KMS-11 (cell line): Measurements from ENCODE around the gene SLC25A15.
A peak's percentile ranks its signal among the peaks of the same experiment; 100 is the strongest.
"Not testable (repeated sequence)": the region's sequence is repeated elsewhere in the genome, so short reads cannot be mapped to it uniquely, and the experiment has no call there.

Experiments
- H2AFZ ChIP-seq: fragments of 200-600 bp; sonication (generic); 2 replicates; pipeline ENCODE4 v1.6.1; 2016; ENCODE audit warnings: antibody characterized with exemption, mixed run types, low read depth
- H3K27ac ChIP-seq: fragments of 200-600 bp; sonication (generic); 2 replicates; pipeline ENCODE4 v1.6.1; 2016; ENCODE audit warnings: mild to moderate bottlenecking, mixed run types
- H3K27me3 ChIP-seq: fragments of 200-600 bp; sonication (generic); 2 replicates; pipeline ENCODE4 v1.6.1; 2017; ENCODE audit warnings: mild to moderate bottlenecking, low read depth, mixed run types, moderate library complexity; ENCODE audit not compliant: insufficient read depth
- H3K36me3 ChIP-seq: fragments of 200-600 bp; sonication (generic); 2 replicates; pipeline ENCODE4 v1.6.1; 2017; ENCODE audit warnings: mild to moderate bottlenecking, mixed run types; ENCODE audit not compliant: insufficient read depth
- H3K4me1 ChIP-seq: fragments of 200-600 bp; sonication (generic); 2 replicates; pipeline ENCODE4 v1.6.1; 2016; ENCODE audit warnings: mild to moderate bottlenecking, low read depth, mixed run types; ENCODE audit not compliant: poor library complexity, severe bottlenecking
- H3K4me2 ChIP-seq: fragments of 200-600 bp; sonication (generic); 2 replicates; pipeline ENCODE4 v1.7.0; 2016; ENCODE audit warnings: mild to moderate bottlenecking, mixed run types
- H3K4me3 ChIP-seq: fragments of 200-600 bp; sonication (generic); IDR thresholded peaks from 2 replicates; pipeline ENCODE4 v1.6.1; 2017; ENCODE audit warnings: low read depth, low read length, mixed read lengths; ENCODE audit not compliant: insufficient read depth
- H3K79me2 ChIP-seq: fragments of 200-600 bp; sonication (generic); 2 replicates; pipeline ENCODE4 v1.6.1; 2016; ENCODE audit warnings: low read depth, mixed run types; ENCODE audit not compliant: insufficient read depth
- H3K9ac ChIP-seq: fragments of 200-600 bp; sonication (generic); 2 replicates; pipeline ENCODE4 v1.6.1; 2016; ENCODE audit warnings: mild to moderate bottlenecking, mixed run types
- H4K20me1 ChIP-seq: fragments of 200-600 bp; sonication (generic); 2 replicates; pipeline ENCODE4 v1.6.1; 2016; ENCODE audit warnings: mild to moderate bottlenecking, mixed run types; ENCODE audit not compliant: insufficient read depth
- TF ChIP-seq, protein P1 (sequence below): fragments of 200-600 bp; sonication (generic); conservative IDR thresholded peaks from 2 replicates; pipeline ENCODE4 v1.6.1; 2017; ENCODE audit warnings: low read depth, mild to moderate bottlenecking, antibody characterized with exemption, low read length, moderate library complexity, mixed read lengths

Gene SLC25A15

DNA sequence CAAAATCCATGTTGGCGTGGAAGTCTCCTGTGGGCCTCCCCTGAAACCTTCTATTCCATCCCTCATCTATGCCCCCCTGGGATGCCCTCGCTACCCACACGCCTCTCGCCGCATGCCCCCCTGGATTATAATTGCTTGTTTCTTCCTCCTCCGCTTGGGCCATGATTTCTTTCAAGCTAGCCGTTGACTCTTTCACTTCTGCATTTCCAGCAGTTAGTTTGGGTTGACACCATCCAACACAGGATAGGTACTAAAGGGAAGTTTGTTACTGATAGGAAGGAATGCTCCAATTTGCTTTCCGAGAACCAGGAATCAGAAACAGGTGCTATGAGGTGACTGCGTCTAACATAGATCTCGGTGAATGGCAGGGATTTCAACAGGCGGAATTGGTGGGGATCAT is 7.7 kb upstream of the SLC25A15 start:
- Histone ChIP-seq H3K27ac (no peak overlapping the region), H2AFZ (no peak overlapping the region), H3K9ac (no peak overlapping the region), H3K36me3 (no peaks in the 10 kb centered on the region), H3K79me2 (no peaks in the 10 kb centered on the region), H3K4me1 (peaks cover 9% of the 10 kb centered on the region), H4K20me1 (no peaks in the 10 kb centered on the region), H3K27me3 (no peaks in the 10 kb centered on the region), H3K4me2 (no peak overlapping the region), H3K4me3 (no peak overlapping the region)
- TF ChIP-seq, protein P1, sequence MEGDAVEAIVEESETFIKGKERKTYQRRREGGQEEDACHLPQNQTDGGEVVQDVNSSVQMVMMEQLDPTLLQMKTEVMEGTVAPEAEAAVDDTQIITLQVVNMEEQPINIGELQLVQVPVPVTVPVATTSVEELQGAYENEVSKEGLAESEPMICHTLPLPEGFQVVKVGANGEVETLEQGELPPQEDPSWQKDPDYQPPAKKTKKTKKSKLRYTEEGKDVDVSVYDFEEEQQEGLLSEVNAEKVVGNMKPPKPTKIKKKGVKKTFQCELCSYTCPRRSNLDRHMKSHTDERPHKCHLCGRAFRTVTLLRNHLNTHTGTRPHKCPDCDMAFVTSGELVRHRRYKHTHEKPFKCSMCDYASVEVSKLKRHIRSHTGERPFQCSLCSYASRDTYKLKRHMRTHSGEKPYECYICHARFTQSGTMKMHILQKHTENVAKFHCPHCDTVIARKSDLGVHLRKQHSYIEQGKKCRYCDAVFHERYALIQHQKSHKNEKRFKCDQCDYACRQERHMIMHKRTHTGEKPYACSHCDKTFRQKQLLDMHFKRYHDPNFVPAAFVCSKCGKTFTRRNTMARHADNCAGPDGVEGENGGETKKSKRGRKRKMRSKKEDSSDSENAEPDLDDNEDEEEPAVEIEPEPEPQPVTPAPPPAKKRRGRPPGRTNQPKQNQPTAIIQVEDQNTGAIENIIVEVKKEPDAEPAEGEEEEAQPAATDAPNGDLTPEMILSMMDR = no peak

DNA sequence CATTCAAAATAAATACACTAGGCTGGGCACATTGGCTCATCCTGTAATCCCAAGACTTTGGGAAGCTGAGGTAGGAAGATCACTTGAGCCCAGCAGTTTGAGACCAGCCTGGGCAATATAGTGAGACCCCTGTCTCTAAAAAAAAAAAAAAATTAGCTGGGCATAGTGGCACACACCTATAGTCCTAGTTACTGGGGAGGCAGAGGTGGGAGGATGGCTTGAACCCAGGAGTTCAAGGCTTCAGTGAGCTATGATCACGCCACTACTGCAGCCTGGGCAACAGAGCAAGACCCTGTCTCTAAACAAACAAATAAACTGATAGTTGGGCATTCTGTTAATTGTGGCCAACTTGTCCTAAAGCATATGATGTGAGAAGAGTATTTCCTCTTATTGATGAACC is 6.4 kb upstream of the SLC25A15 start:
- H3K79me2 ChIP-seq, H3K4me3 ChIP-seq, H3K9ac ChIP-seq, H3K4me2 ChIP-seq, H3K27ac ChIP-seq, H3K27me3 ChIP-seq, H3K36me3 ChIP-seq, H3K4me1 ChIP-seq, H4K20me1 ChIP-seq, H2AFZ ChIP-seq: not testable (repeated sequence)

DNA sequence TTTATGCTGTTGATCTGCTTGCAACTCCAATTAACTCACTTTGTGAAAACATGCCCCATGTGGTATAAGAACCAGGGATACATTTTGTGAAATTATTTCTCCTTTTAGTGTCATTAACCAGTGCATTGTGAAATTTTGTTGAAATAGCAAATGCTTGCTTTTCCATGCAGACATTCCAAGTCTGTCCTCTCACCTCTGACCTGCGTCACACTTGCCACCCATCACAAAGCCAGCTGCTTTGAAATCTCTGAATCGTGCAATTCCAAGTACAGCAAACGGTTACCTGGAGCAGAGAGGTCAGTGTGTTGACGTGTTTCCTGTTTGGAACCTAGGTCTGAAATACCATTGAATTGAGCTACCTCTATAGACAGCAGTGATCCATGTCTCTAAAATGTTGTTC is 4.9 kb upstream of the SLC25A15 start:
- no peak overlapping the region for H3K4me2 ChIP-seq
- H3K4me3 ChIP-seq = no peak overlapping the region
- no peaks in the 10 kb centered on the region for H4K20me1 ChIP-seq
- H3K79me2 ChIP-seq = peaks cover 5% of the 10 kb centered on the region; the same call in 1 of the 2 replicates
- H3K36me3 ChIP-seq = no peaks in the 10 kb centered on the region
- no peak overlapping the region for H3K9ac ChIP-seq
- H3K4me1 ChIP-seq = peaks cover 6% of the 10 kb centered on the region
- no peak overlapping the region for H2AFZ ChIP-seq
- H3K27me3 ChIP-seq = no peaks in the 10 kb centered on the region
- TF ChIP-seq, protein P1 = no peak
- no peak overlapping the region for H3K27ac ChIP-seq

- Histone ChIP-seq H3K27me3 (no peaks in the 10 kb centered on the region), H3K9ac (no peak overlapping the region), H3K79me2 (peaks cover 22% of the 10 kb centered on the region; the same call in 1 of the 2 replicates), H3K36me3 (no peaks in the 10 kb centered on the region), H3K27ac (no peak overlapping the region), H2AFZ (no peak overlapping the region), H3K4me2 (no peak overlapping the region), H3K4me3 (no peak overlapping the region), H4K20me1 (no peaks in the 10 kb centered on the region), H3K4me1 (peaks cover 12% of the 10 kb centered on the region)
- TF ChIP-seq, protein P1 = no peak
These were observed 2.8 kb upstream of the SLC25A15 start for GRCh38 chr13:40786568-40786996.

GRCh38 chr13:40787062-40787461 is 2.3 kb upstream of the SLC25A15 start:
- H3K4me3 ChIP-seq = no peak overlapping the region
- no peak overlapping the region for H3K9ac ChIP-seq
- H3K27ac ChIP-seq = no peak overlapping the region
- H3K27me3 ChIP-seq = no peaks in the 10 kb centered on the region
- TF ChIP-seq, protein P1 = no peak
- peaks cover 17% of the 10 kb centered on the region for H3K4me1 ChIP-seq
- no peak overlapping the region for H2AFZ ChIP-seq
- H4K20me1 ChIP-seq = no peaks in the 10 kb centered on the region
- H3K4me2 ChIP-seq = no peak overlapping the region
- no peaks in the 10 kb centered on the region for H3K36me3 ChIP-seq
- H3K79me2 ChIP-seq = peaks cover 26% of the 10 kb centered on the region; the same call in 1 of the 2 replicates

DNA sequence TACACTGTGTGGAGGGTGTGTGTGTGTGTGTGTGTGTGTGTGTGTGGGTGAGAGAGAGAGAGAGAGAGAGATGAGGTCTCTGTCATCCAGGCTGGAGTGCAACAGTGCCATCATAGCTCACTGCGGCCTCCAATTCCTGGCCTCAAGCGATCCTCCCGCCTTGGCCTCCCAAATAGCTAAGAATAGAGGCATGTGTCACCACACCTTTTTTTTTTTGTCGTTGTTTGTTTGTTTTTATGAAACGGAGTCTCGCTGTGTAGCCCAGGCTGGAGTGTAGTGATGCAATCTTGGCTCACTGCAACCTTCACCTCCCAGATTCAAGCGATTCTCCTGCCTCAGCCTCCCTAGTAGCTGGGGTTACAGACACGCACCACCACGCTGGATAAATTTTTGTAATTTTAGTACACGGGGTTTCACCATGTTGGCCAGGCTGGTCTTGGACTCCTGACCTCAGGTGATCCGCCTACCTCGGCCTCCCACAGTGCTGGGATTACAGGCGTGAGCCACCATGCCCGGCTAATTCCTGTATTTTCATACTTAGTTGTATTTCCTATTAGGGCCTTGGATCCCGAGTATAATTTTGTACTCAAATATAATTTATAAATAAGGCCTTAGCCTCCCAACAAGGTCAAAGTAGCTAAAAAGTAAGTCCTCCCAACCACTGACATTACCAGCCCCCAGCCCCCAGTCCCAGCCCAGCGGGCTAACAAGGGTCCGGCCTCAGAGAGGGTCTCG is 704 bp upstream of the SLC25A15 start:
- peaks cover 32% of the 10 kb centered on the region for H3K4me1 ChIP-seq
- peak overlapping the region; percentile 59; the same call in 1 of the 2 replicates for H3K4me2 ChIP-seq
- H4K20me1 ChIP-seq, H3K27me3 ChIP-seq, H3K4me3 ChIP-seq, H3K27ac ChIP-seq, H3K36me3 ChIP-seq: not testable (repeated sequence)
- peaks cover 31% of the 10 kb centered on the region; the same call in 1 of the 2 replicates for H3K79me2 ChIP-seq
- H2AFZ ChIP-seq = peak overlapping the region; percentile 64; the same call in 1 of the 2 replicates
- peak overlapping the region; percentile 79; the same call in 1 of the 2 replicates for H3K9ac ChIP-seq
